ENCODE results near the gene ZNF672. TPM values are rescaled to one million over a fixed set of nuclear protein-coding genes. Genes with fewer than 3 reads are reported as not detected.

Gene ZNF672
- total and polyA plus RNA-seq, 4 donors = 6.4 to 28.0 (median 20.1) TPM

DNA sequence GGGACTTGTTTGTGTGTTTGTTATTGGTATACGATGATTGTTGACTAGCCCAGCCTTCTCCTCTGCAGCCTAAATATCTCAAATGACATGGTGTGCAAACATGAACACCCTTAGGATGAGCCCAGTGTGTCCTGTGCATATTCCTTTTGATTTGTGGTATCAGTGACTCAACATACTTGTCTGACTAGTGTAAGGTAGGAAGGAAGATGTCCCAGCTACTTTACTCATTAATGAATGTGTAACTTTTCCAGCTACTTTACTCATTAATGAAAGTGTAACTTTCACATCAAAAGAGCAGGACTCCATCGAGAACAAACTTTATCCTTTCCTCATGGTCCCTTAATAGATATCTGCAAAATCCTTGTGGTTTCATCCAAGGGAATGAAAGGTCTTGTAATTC lies 23.6 kb downstream of the ZNF672 start:
- Histone ChIP-seq H3K27me3 (ENCODE audit: control insufficient read depth in 4 of 4, insufficient read depth in 4 of 4, low read length in 3 of 4) (no peaks in the 10 kb centered on the region), H3K4me3 (ENCODE audit: low read depth in 1 of 3, low read length in 3 of 3) (no peak overlapping the region), H3K4me1 (ENCODE audit: control insufficient read depth in 4 of 4, insufficient read depth in 4 of 4, low read length in 3 of 4) (peaks cover 9 to 33% (median 19%) of the 10 kb centered on the region in 4 donors), H3K27ac (ENCODE audit: low read depth in 1 of 2, low read length in 2 of 2) (no peak overlapping the region), H3K36me3 (ENCODE audit: control insufficient read depth in 4 of 4, insufficient read depth in 3 of 4, low read depth in 1 of 4, low read length in 3 of 4) (no peaks in the 10 kb centered on the region), H3K9me3 (ENCODE audit: control insufficient read depth in 4 of 4, low read length in 3 of 4) (no peaks in the 10 kb centered on the region), H3K9ac (ENCODE audit: low read depth in 1 of 2, low read length in 2 of 2) (no peak overlapping the region)
- WGBS = 86% methylated on average over 2 of the region's 2 CpGs
- no peak for DNase-seq (ENCODE audit: low spot score)
- TF ChIP-seq FOXA2 (IDR thresholded peaks at IDR 0.05) (no peak), YY1 (IDR thresholded peaks at IDR 0.05) (no peak), SP1 (IDR thresholded peaks at IDR 0.05) (no peak), GABPA (IDR thresholded peaks at IDR 0.05 in 1 of 2, conservative IDR thresholded peaks at IDR 0.05 in 1 of 2) (no peak), EGR1 (IDR thresholded peaks at IDR 0.05; ENCODE audit: low read depth in 2 of 2) (no peak), FOXA1 (IDR thresholded peaks at IDR 0.05) (no peak), HNF4G (IDR thresholded peaks at IDR 0.05) (no peak), JUND (IDR thresholded peaks at IDR 0.05) (no peak), NR2F2 (IDR thresholded peaks at IDR 0.05) (no peak), RXRA (IDR thresholded peaks at IDR 0.05) (no peak)
- TF ChIP-seq, protein P1, sequence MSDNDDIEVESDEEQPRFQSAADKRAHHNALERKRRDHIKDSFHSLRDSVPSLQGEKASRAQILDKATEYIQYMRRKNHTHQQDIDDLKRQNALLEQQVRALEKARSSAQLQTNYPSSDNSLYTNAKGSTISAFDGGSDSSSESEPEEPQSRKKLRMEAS (IDR thresholded peaks at IDR 0.05) = no peak
- TF ChIP-seq, protein P2, sequence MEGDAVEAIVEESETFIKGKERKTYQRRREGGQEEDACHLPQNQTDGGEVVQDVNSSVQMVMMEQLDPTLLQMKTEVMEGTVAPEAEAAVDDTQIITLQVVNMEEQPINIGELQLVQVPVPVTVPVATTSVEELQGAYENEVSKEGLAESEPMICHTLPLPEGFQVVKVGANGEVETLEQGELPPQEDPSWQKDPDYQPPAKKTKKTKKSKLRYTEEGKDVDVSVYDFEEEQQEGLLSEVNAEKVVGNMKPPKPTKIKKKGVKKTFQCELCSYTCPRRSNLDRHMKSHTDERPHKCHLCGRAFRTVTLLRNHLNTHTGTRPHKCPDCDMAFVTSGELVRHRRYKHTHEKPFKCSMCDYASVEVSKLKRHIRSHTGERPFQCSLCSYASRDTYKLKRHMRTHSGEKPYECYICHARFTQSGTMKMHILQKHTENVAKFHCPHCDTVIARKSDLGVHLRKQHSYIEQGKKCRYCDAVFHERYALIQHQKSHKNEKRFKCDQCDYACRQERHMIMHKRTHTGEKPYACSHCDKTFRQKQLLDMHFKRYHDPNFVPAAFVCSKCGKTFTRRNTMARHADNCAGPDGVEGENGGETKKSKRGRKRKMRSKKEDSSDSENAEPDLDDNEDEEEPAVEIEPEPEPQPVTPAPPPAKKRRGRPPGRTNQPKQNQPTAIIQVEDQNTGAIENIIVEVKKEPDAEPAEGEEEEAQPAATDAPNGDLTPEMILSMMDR (IDR thresholded peaks at IDR 0.05; ENCODE audit: low read depth, low read length, missing input control) = no peak
- TF ChIP-seq, protein P3, sequence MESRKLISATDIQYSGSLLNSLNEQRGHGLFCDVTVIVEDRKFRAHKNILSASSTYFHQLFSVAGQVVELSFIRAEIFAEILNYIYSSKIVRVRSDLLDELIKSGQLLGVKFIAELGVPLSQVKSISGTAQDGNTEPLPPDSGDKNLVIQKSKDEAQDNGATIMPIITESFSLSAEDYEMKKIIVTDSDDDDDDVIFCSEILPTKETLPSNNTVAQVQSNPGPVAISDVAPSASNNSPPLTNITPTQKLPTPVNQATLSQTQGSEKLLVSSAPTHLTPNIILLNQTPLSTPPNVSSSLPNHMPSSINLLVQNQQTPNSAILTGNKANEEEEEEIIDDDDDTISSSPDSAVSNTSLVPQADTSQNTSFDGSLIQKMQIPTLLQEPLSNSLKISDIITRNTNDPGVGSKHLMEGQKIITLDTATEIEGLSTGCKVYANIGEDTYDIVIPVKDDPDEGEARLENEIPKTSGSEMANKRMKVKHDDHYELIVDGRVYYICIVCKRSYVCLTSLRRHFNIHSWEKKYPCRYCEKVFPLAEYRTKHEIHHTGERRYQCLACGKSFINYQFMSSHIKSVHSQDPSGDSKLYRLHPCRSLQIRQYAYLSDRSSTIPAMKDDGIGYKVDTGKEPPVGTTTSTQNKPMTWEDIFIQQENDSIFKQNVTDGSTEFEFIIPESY (IDR thresholded peaks at IDR 0.05) = no peak
- TF ChIP-seq, protein P4, sequence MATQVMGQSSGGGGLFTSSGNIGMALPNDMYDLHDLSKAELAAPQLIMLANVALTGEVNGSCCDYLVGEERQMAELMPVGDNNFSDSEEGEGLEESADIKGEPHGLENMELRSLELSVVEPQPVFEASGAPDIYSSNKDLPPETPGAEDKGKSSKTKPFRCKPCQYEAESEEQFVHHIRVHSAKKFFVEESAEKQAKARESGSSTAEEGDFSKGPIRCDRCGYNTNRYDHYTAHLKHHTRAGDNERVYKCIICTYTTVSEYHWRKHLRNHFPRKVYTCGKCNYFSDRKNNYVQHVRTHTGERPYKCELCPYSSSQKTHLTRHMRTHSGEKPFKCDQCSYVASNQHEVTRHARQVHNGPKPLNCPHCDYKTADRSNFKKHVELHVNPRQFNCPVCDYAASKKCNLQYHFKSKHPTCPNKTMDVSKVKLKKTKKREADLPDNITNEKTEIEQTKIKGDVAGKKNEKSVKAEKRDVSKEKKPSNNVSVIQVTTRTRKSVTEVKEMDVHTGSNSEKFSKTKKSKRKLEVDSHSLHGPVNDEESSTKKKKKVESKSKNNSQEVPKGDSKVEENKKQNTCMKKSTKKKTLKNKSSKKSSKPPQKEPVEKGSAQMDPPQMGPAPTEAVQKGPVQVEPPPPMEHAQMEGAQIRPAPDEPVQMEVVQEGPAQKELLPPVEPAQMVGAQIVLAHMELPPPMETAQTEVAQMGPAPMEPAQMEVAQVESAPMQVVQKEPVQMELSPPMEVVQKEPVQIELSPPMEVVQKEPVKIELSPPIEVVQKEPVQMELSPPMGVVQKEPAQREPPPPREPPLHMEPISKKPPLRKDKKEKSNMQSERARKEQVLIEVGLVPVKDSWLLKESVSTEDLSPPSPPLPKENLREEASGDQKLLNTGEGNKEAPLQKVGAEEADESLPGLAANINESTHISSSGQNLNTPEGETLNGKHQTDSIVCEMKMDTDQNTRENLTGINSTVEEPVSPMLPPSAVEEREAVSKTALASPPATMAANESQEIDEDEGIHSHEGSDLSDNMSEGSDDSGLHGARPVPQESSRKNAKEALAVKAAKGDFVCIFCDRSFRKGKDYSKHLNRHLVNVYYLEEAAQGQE (IDR thresholded peaks at IDR 0.05) = no peak
- TF ChIP-seq, protein P5, sequence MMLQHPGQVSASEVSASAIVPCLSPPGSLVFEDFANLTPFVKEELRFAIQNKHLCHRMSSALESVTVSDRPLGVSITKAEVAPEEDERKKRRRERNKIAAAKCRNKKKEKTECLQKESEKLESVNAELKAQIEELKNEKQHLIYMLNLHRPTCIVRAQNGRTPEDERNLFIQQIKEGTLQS (IDR thresholded peaks at IDR 0.05) = no peak

DNA sequence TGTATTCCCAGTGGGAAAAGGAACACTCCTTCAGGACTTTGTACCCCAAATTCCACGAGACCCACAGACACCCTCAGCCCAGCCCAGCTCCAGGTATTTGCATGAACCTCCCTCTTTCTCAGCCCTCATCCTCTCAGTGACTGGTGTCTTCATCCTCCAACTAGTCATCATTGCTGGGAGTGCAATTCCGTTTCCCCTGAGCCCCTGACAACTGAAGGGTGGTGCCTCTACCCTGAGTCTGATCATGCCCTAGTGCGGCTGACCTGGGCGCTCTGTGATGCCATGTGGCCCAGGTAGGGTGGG lies 24.6 kb downstream of the ZNF672 start:
- no peak for DNase-seq (ENCODE audit: low spot score)
- TF ChIP-seq, protein P5 (IDR thresholded peaks at IDR 0.05) = no peak
- no peak for TF ChIP-seq NR2F2 (IDR thresholded peaks at IDR 0.05)
- no peaks in the 10 kb centered on the region for H3K27me3 ChIP-seq (ENCODE audit: control insufficient read depth in 4 of 4, insufficient read depth in 4 of 4, low read length in 3 of 4)
- peaks cover 6 to 29% (median 17%) of the 10 kb centered on the region in 4 donors for H3K4me1 ChIP-seq (ENCODE audit: control insufficient read depth in 4 of 4, insufficient read depth in 4 of 4, low read length in 3 of 4)
- H3K9ac ChIP-seq (ENCODE audit: low read depth in 1 of 2, low read length in 2 of 2) = no peak overlapping the region
- WGBS = 15% methylated on average over 4 of the region's 4 CpGs
- peak overlapping the region in 1 of 2 donors; percentile 4 for H3K27ac ChIP-seq (ENCODE audit: low read depth in 1 of 2, low read length in 2 of 2)
- no peaks in the 10 kb centered on the region for H3K36me3 ChIP-seq (ENCODE audit: control insufficient read depth in 4 of 4, insufficient read depth in 3 of 4, low read depth in 1 of 4, low read length in 3 of 4)
- peak overlapping the region; percentile 21 to 63 (median 46) for H3K4me3 ChIP-seq (ENCODE audit: low read depth in 1 of 3, low read length in 3 of 3)
- H3K9me3 ChIP-seq (ENCODE audit: control insufficient read depth in 4 of 4, low read length in 3 of 4) = no peaks in the 10 kb centered on the region

All from liver (tissue), 9 donors.